Neural progenitor cell (in vitro differentiated cells): ENCODE results near the gene SUSD6.

Experiments
- CTCF ChIP-seq: fragments of 200-600 bp; sonication (generic); IDR thresholded peaks from 2 replicates; pipeline ENCODE4 v1.5.1; 2017; ENCODE audit warnings: antibody characterized with exemption, mild to moderate bottlenecking
- EZH2 ChIP-seq: fragments of 200-600 bp; sonication (generic); IDR thresholded peaks from 2 replicates; pipeline ENCODE4 v1.6.1; 2017; ENCODE audit warnings: antibody characterized with exemption, mild to moderate bottlenecking, moderate library complexity

GRCh38 chr14:69617796-69618195 is 6.4 kb downstream of the SUSD6 start:
- TF ChIP-seq CTCF (no peak), EZH2 (no peak)
